ENCODE data around the gene HDAC11. TPM values are rescaled to one million over a fixed set of nuclear protein-coding genes. Genes with fewer than 3 reads are reported as not detected.
"Not testable (repeated sequence)": the region's sequence is repeated elsewhere in the genome, so short reads cannot be mapped to it uniquely, and the experiment has no call there.

The HDAC11 gene
- 12.6 and 15.1 TPM in 2 replicates for total RNA-seq
- polyA plus RNA-seq (2012), result 20.9 TPM

GRCh38 chr3:13479582-13480339 is at the start of gene HDAC11:
Gene HDAC11, plus strand, starts transcription at chr3:13480306. Its CDS starts 42 bp downstream, at chr3:13480348.
- DNase-seq (ENCODE audit: low read depth), result peak; percentile 98

GRCh38 chr3:13430411-13430875 is 49.7 kb upstream of the HDAC11 start:
- not testable (repeated sequence) for DNase-seq (ENCODE audit: low read depth)

- no peak for DNase-seq (ENCODE audit: low read depth)
Measured at GRCh38 chr3:13432093-13432492, 48.0 kb upstream of the HDAC11 start.

GRCh38 chr3:13433912-13434311 is 46.2 kb upstream of the HDAC11 start:
- DNase-seq (ENCODE audit: low read depth), result no peak

- not testable (repeated sequence) for DNase-seq (ENCODE audit: low read depth)
Measured at GRCh38 chr3:13436213-13436612, 43.9 kb upstream of the HDAC11 start.

- DNase-seq (ENCODE audit: low read depth), result no peak
Measured at GRCh38 chr3:13440204-13440817, 39.8 kb upstream of the HDAC11 start.

GRCh38 chr3:13442882-13443281 is 37.2 kb upstream of the HDAC11 start:
- DNase-seq (ENCODE audit: low read depth), result not testable (repeated sequence)

- DNase-seq (ENCODE audit: low read depth), result no peak
Measured at GRCh38 chr3:13451301-13451673, 28.8 kb upstream of the HDAC11 start.

- peak; percentile 54 for DNase-seq (ENCODE audit: low read depth)
Measured at GRCh38 chr3:13452490-13453335, 27.4 kb upstream of the HDAC11 start.

- no peak for DNase-seq (ENCODE audit: low read depth)
Measured at GRCh38 chr3:13455644-13456043, 24.5 kb upstream of the HDAC11 start.

GRCh38 chr3:13457593-13457992 is 22.5 kb upstream of the HDAC11 start:
- DNase-seq (ENCODE audit: low read depth), result no peak

GRCh38 chr3:13459605-13460340 is 20.3 kb upstream of the HDAC11 start:
- DNase-seq (ENCODE audit: low read depth), result no peak

GRCh38 chr3:13460341-13460736 is 19.8 kb upstream of the HDAC11 start:
- no peak for DNase-seq (ENCODE audit: low read depth)

GRCh38 chr3:13461169-13462124 is 18.7 kb upstream of the HDAC11 start:
- no peak for DNase-seq (ENCODE audit: low read depth)

GRCh38 chr3:13462125-13462629 is 17.9 kb upstream of the HDAC11 start:
- DNase-seq (ENCODE audit: low read depth), result no peak

- peak; percentile 78 for DNase-seq (ENCODE audit: low read depth)
Measured at GRCh38 chr3:13462822-13463221, 17.3 kb upstream of the HDAC11 start.

GRCh38 chr3:13463618-13464400 is 16.3 kb upstream of the HDAC11 start:
- peak; percentile 77 for DNase-seq (ENCODE audit: low read depth)

- peak; percentile 90 for DNase-seq (ENCODE audit: low read depth)
Measured at GRCh38 chr3:13465236-13465873, 14.8 kb upstream of the HDAC11 start.
